ENCODE results near the gene TXN2. TPM values are rescaled to one million over a fixed set of nuclear protein-coding genes. Genes with fewer than 3 reads are reported as not detected.
A peak's percentile ranks its signal among the peaks of the same experiment; 100 is the strongest.

The TXN2 gene
- total and polyA plus RNA-seq, 2 of the 4 experiments (the other 2 are of a cell fraction) = 49.6 to 166 TPM

DNA sequence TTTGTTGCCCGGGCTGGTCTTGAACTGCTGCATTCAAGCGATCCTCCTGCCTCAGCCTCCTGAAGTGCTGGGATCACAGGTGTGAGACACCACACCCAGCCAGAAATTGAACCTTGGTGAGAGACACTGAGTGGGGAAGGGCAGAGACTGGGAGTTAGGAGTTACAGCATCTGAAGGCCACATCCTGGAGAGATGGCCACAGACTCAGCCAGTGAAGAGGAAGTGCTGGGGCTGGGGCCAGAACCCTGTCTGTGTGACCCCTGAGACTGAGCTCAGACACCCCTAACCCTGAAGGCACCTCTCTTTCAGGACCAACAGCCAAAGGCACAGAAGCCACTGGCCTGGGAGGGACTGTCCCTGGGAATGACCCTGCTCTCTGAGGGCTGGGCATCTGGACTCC lies 33.8 kb downstream of the TXN2 start:
- Histone ChIP-seq H3K4ac (ENCODE audit: low read depth, low read length) (peak overlapping the region; percentile 66), H3K18ac (ENCODE audit: low read depth, low read length) (no peak overlapping the region), H3K4me3 (ENCODE audit: insufficient read depth, low read depth, low read length) (no peak overlapping the region), H3K4me1 (ENCODE audit: control insufficient read depth, insufficient read depth, low read length) (peaks cover 11% of the 10 kb centered on the region), H3K36me3 (ENCODE audit: control insufficient read depth, insufficient read depth, low read length) (no peaks in the 10 kb centered on the region), H4K5ac (ENCODE audit: low read depth, low read length) (no peak overlapping the region), H4K91ac (ENCODE audit: insufficient read depth, low read depth, low read length) (peak overlapping the region; percentile 31), H3K27me3 (ENCODE audit: control insufficient read depth, insufficient read depth, low read length) (no peaks in the 10 kb centered on the region), H3K9me3 (ENCODE audit: control insufficient read depth, insufficient read depth, low read length) (peaks cover 4% of the 10 kb centered on the region; the same call in 1 of the 2 replicates), H3K56ac (ENCODE audit: extremely low read depth, insufficient read depth, low read length) (no peak overlapping the region), H2BK15ac (ENCODE audit: low read depth, low read length) (peak overlapping the region; percentile 30; the same call in 2 of the 3 replicates), H2AK5ac (ENCODE audit: low read depth, low read length) (peak overlapping the region; percentile 95), H4K8ac (ENCODE audit: low read depth in 2 of 2, low read length in 2 of 2) (no peak overlapping the region; a peak in 1 of 4 replicates), H3K27ac (ENCODE audit: insufficient read depth, low read length) (no peak overlapping the region), H2BK5ac (ENCODE audit: low read depth, low read length, poor library complexity, severe bottlenecking) (no peak overlapping the region), H2BK20ac (ENCODE audit: low read depth, low read length) (peak overlapping the region; percentile 50; the same call in 1 of the 2 replicates), H3K9me1 (ENCODE audit: insufficient read depth, low read length) (peaks cover 4% of the 10 kb centered on the region; the same call in 1 of the 2 replicates), H4K20me1 (ENCODE audit: insufficient read depth, low read length) (no peaks in the 10 kb centered on the region; the same call in 1 of the 2 replicates), H3K14ac (replicated peaks; ENCODE audit: low read depth, low read length) (no peak overlapping the region), H2BK120ac (ENCODE audit: low read depth, low read length) (peak overlapping the region; percentile 49), H3K79me1 (ENCODE audit: low read depth in 1 of 2, low read length in 2 of 2) (peaks cover 0 to 18% of the 10 kb centered on the region in 2 experiments; a peak in 3 of 4 replicates), H3K23ac (ENCODE audit: low read depth, low read length) (no peak overlapping the region), H2AFZ (replicated peaks; ENCODE audit: low read length, poor library complexity) (no peak overlapping the region), H2AK9ac (replicated peaks; ENCODE audit: low read depth, low read length, poor library complexity) (peak overlapping the region; percentile 68), H3K9ac (ENCODE audit: low read depth, low read length) (no peak overlapping the region), H3K4me2 (ENCODE audit: low read depth, low read length) (no peak overlapping the region)
- ATAC-seq (ENCODE audit: low read depth) (no peak), DNase-seq (no peak)
- POLR2A ChIA-PET (ENCODE audit: unreplicated experiment) = no interaction called here
- no CpG with 5 or more reads among the region's 2 CpGs for WGBS, 2 experiments (ENCODE audit: extremely low coverage in 2 of 2, insufficient read length in 1 of 2)
- TF ChIP-seq, protein P1, sequence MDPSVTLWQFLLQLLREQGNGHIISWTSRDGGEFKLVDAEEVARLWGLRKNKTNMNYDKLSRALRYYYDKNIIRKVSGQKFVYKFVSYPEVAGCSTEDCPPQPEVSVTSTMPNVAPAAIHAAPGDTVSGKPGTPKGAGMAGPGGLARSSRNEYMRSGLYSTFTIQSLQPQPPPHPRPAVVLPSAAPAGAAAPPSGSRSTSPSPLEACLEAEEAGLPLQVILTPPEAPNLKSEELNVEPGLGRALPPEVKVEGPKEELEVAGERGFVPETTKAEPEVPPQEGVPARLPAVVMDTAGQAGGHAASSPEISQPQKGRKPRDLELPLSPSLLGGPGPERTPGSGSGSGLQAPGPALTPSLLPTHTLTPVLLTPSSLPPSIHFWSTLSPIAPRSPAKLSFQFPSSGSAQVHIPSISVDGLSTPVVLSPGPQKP (IDR thresholded peaks at IDR 0.05; ENCODE audit: borderline replicate concordance, low read depth, low read length) = no peak
- TF ChIP-seq POLR2A (IDR thresholded peaks at IDR 0.05; ENCODE audit: low read depth, low read length) (no peak), RFX5 (IDR thresholded peaks at IDR 0.05; ENCODE audit: low read depth, low read length) (no peak), SMC3 (IDR thresholded peaks at IDR 0.05; ENCODE audit: low read depth, low read length) (no peak)
- TF ChIP-seq, protein P2, sequence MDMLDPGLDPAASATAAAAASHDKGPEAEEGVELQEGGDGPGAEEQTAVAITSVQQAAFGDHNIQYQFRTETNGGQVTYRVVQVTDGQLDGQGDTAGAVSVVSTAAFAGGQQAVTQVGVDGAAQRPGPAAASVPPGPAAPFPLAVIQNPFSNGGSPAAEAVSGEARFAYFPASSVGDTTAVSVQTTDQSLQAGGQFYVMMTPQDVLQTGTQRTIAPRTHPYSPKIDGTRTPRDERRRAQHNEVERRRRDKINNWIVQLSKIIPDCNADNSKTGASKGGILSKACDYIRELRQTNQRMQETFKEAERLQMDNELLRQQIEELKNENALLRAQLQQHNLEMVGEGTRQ (IDR thresholded peaks at IDR 0.05; ENCODE audit: low read depth, low read length) = no peak
- intact Hi-C loops (cut with micrococcal nuclease) (no loop called here), dilution Hi-C loops (cut with HindIII; ENCODE audit: low sequenced_read_pairs, unreplicated experiment) (no loop called here), in situ Hi-C loops (cut with MboI; ENCODE audit: low sequenced_read_pairs) (no loop called here)
- no TSS peak for BruUV-seq (replicated peaks)
- CTCF ChIA-PET = no interaction called here

Measured in IMR-90 (cell line).